Liver (tissue), 3 donors: ENCODE data around the gene SLC6A8.

ENCODE experiments used
- CTCF ChIP-seq: fragments of 150-350 bp; IDR thresholded peaks from 2 replicates; pipeline ENCODE4 v1.5.1; 2017; ENCODE audit warnings: improper control_type of control experiment, low read depth, low read length; ENCODE audit not compliant: missing input control
- FOXA1 ChIP-seq: IDR thresholded peaks from 2 replicates; pipeline ENCODE4 v1.6.1; 2016; ENCODE audit warnings: antibody characterized with exemption
- GABPA ChIP-seq, 2 donors: IDR thresholded peaks in 1 of 2; conservative IDR thresholded peaks in 1 of 2; 2 replicates each; pipeline ENCODE4 v1.6.1; 2016; ENCODE audit warnings: antibody characterized with exemption in 2 of 2, mild to moderate bottlenecking in 1 of 2, moderate library complexity in 1 of 2
- MAX ChIP-seq: IDR thresholded peaks from 2 replicates; pipeline ENCODE4 v1.6.1; 2016; ENCODE audit warnings: antibody characterized with exemption
- RAD21 ChIP-seq, 2 donors: IDR thresholded peaks; 2 replicates each; pipeline ENCODE4 v1.6.1; 2016; ENCODE audit warnings: antibody characterized with exemption in 2 of 2, mild to moderate bottlenecking in 2 of 2
- REST ChIP-seq: IDR thresholded peaks from 2 replicates; pipeline ENCODE4 v1.6.1; 2016; ENCODE audit warnings: antibody characterized with exemption, mild to moderate bottlenecking
- RXRA ChIP-seq, 2 donors: IDR thresholded peaks; 2 replicates each; pipeline ENCODE4 v1.6.1; 2017 to 2018; ENCODE audit warnings: antibody characterized with exemption in 2 of 2, mild to moderate bottlenecking in 1 of 2
- SP1 ChIP-seq: IDR thresholded peaks from 2 replicates; pipeline ENCODE4 v1.6.1; 2018; ENCODE audit warnings: antibody characterized with exemption, mild to moderate bottlenecking
- TAF1 ChIP-seq: conservative IDR thresholded peaks from 2 replicates; pipeline ENCODE4 v1.6.1; 2016; ENCODE audit warnings: antibody characterized with exemption, mild to moderate bottlenecking
- ZBTB33 ChIP-seq: IDR thresholded peaks from 2 replicates; pipeline ENCODE4 v1.6.1; 2016; ENCODE audit warnings: antibody characterized with exemption
- donor health status: healthy.
- donor health status: healthy.

GRCh38 chrX:153725832-153726285, 38.1 kb downstream of the SLC6A8 start:
- TF ChIP-seq SP1 (no peak), CTCF (no peak), TAF1 (no peak), MAX (no peak), ZBTB33 (no peak), RXRA (IDR thresholded peaks at IDR 0.05) (no peak), RAD21 (IDR thresholded peaks at IDR 0.05) (no peak), FOXA1 (no peak), GABPA (IDR thresholded peaks at IDR 0.05 in 1 of 2, conservative IDR thresholded peaks at IDR 0.05 in 1 of 2) (no peak), REST (no peak)
